ENCODE results near the gene TUBA4A.
A peak's percentile ranks its signal among the peaks of the same experiment; 100 is the strongest.
"Not testable (repeated sequence)": the region's sequence is repeated elsewhere in the genome, so short reads cannot be mapped to it uniquely, and the experiment has no call there.

The TUBA4A gene

GRCh38 chr2:219268294-219268693, 14.6 kb upstream of the TUBA4A start:
- DNase-seq (ENCODE audit: low spot score): no peak

GRCh38 chr2:219266886-219267285, 13.2 kb upstream of the TUBA4A start:
- DNase-seq (ENCODE audit: low spot score): no peak

GRCh38 chr2:219266232-219266631, 12.5 kb upstream of the TUBA4A start:
- DNase-seq (ENCODE audit: low spot score): no peak

GRCh38 chr2:219261024-219261855, 7.5 kb upstream of the TUBA4A start:
- DNase-seq (ENCODE audit: low spot score): no peak

- DNase-seq (ENCODE audit: low spot score): not testable (repeated sequence)
Observed at GRCh38 chr2:219258942-219259341, 5.2 kb upstream of the TUBA4A start.

- DNase-seq (ENCODE audit: low spot score): peak; percentile 88
Observed at GRCh38 chr2:219254590-219255201, 978 bp upstream of the TUBA4A start.

- DNase-seq (ENCODE audit: low spot score): peak; percentile 52
Observed at GRCh38 chr2:219252900-219253752, 592 bp downstream of the TUBA4A start, which contains the start of gene TUBA4B. Gene TUBA4B, plus strand, starts transcription at chr2:219253243. Its CDS starts 165 bp downstream, at chr2:219253408.

GRCh38 chr2:219252570-219252899, 1.2 kb downstream of the TUBA4A start:
- no peak for DNase-seq (ENCODE audit: low spot score)

GRCh38 chr2:219252084-219252483, 1.6 kb downstream of the TUBA4A start:
- peak; percentile 19 for DNase-seq (ENCODE audit: low spot score)

GRCh38 chr2:219251656-219252055, 2.1 kb downstream of the TUBA4A start:
- no peak for DNase-seq (ENCODE audit: low spot score)

GRCh38 chr2:219250049-219250781, 3.5 kb downstream of the TUBA4A start:
- peak; percentile 38 for DNase-seq (ENCODE audit: low spot score)

GRCh38 chr2:219249203-219249980, 4.3 kb downstream of the TUBA4A start:
- DNase-seq (ENCODE audit: low spot score): peak; percentile 81

GRCh38 chr2:219248845-219249202, 4.9 kb downstream of the TUBA4A start:
- no peak for DNase-seq (ENCODE audit: low spot score)

GRCh38 chr2:219247678-219248642, 5.8 kb downstream of the TUBA4A start:
- DNase-seq (ENCODE audit: low spot score): no peak

GRCh38 chr2:219246559-219246958, 7.2 kb downstream of the TUBA4A start:
- no peak for DNase-seq (ENCODE audit: low spot score)

GRCh38 chr2:219245899-219246230, 7.9 kb downstream of the TUBA4A start:
- DNase-seq (ENCODE audit: low spot score): no peak

GRCh38 chr2:219245148-219245898, 8.4 kb downstream of the TUBA4A start, which contains the start of the genes GLB1L and STK16:
Gene GLB1L, minus strand, starts transcription at chr2:219245444. Its CDS starts 1,871 bp downstream, at chr2:219243573.
Gene STK16, plus strand, starts transcription at chr2:219245479. Its CDS starts 521 bp downstream, at chr2:219246000.
- peak; percentile 91 for DNase-seq (ENCODE audit: low spot score)

GRCh38 chr2:219244789-219245147, 8.9 kb downstream of the TUBA4A start:
- DNase-seq (ENCODE audit: low spot score): no peak

- DNase-seq (ENCODE audit: low spot score): no peak
Observed at GRCh38 chr2:219243291-219243761, 10.4 kb downstream of the TUBA4A start.

Measured in NAMALWA (cell line).